ENCODE data around the gene HES6. TPM values are rescaled to one million over a fixed set of nuclear protein-coding genes. Genes with fewer than 3 reads are reported as not detected.

HES6 gene
- total RNA-seq, 1 donor from 2014 or later = 2.7 TPM

- ATAC-seq (no peak), DNase-seq (no peak)
- intact Hi-C loops (cut with micrococcal nuclease) = no loop called here
Observed at GRCh38 chr2:238224356-238225035, 15.3 kb downstream of the HES6 start.

- DNase-seq = no peak
- ATAC-seq = peak; percentile 47
- intact Hi-C loops (cut with micrococcal nuclease) = no loop called here
Observed at GRCh38 chr2:238220892-238221521, 18.8 kb downstream of the HES6 start.

- intact Hi-C loops (cut with micrococcal nuclease) = no loop called here
- no peak for DNase-seq
- ATAC-seq = no peak
Observed at GRCh38 chr2:238220274-238220891, 19.5 kb downstream of the HES6 start.

- ATAC-seq (peak; percentile 93), DNase-seq (peak; percentile 45)
- intact Hi-C loops (cut with micrococcal nuclease) = no loop called here
Observed at GRCh38 chr2:238216651-238217184, 23.1 kb downstream of the HES6 start.

GRCh38 chr2:238207006-238207405 is 32.8 kb downstream of the HES6 start:
- intact Hi-C loops (cut with micrococcal nuclease) = no loop called here
- ATAC-seq (no peak), DNase-seq (no peak)

GRCh38 chr2:238203973-238204683 is 35.7 kb downstream of the HES6 start:
- ATAC-seq = no peak
- no peak for DNase-seq
- intact Hi-C loops (cut with micrococcal nuclease) = no loop called here

GRCh38 chr2:238203094-238203972 is 36.5 kb downstream of the HES6 start, which contains the start of gene ILKAP:
TSS of gene ILKAP (minus strand) at chr2:238203695. CDS start at chr2:238203553, 142 bp downstream.
- ATAC-seq (peak; percentile 99), DNase-seq (peak; percentile 95)
- intact Hi-C loops (cut with micrococcal nuclease) = no loop called here

- DNase-seq = no peak
- intact Hi-C loops (cut with micrococcal nuclease) = no loop called here
- ATAC-seq = no peak
Observed at GRCh38 chr2:238202326-238203093, 37.3 kb downstream of the HES6 start.

- intact Hi-C loops (cut with micrococcal nuclease) = no loop called here
- DNase-seq (no peak), ATAC-seq (no peak)
Observed at GRCh38 chr2:238190445-238190844, 49.4 kb downstream of the HES6 start.

Other genes with a start within 250 kb of the HES6 start
- 14.7 TPM for gene SCLY, start 179.0 kb downstream of the HES6 start, total RNA-seq
- not detected for gene ESPNL, start 139.7 kb downstream of the HES6 start, total RNA-seq
- gene KLHL30, start 101.4 kb downstream of the HES6 start, total RNA-seq = 22.0 TPM
- gene ERFE, start 81.1 kb downstream of the HES6 start, total RNA-seq = not detected
- gene ILKAP, start 36.3 kb downstream of the HES6 start, total RNA-seq = 26.7 TPM
- gene PER2, start 48.6 kb upstream of the HES6 start, total RNA-seq = 4.5 TPM
- 13.8 TPM for gene TRAF3IP1, start 80.5 kb upstream of the HES6 start, total RNA-seq
- gene ASB1, start 186.9 kb upstream of the HES6 start, total RNA-seq = 60.2 TPM